Endodermal cell (in vitro differentiated cells): ENCODE results near the gene CFAP70. TPM values are rescaled to one million over a fixed set of nuclear protein-coding genes. Genes with fewer than 3 reads are reported as not detected.

Experiments
- DNase-seq: peaks from one replicate; pipeline ENCODE4 v3.0.0-alpha.2; 2017
- H3K27ac ChIP-seq: 2 replicates; pipeline ENCODE4 v1.5.1; 2013; ENCODE audit warnings: mild to moderate bottlenecking, low read depth, low read length, moderate library complexity
- H3K27me3 ChIP-seq: 2 replicates; pipeline ENCODE4 v1.6.1; 2013; ENCODE audit warnings: mild to moderate bottlenecking, low read length, moderate library complexity; ENCODE audit not compliant: insufficient read depth, control insufficient read depth, poor library complexity, severe bottlenecking
- H3K36me3 ChIP-seq: 2 replicates; pipeline ENCODE4 v1.7.0; 2013; ENCODE audit warnings: mild to moderate bottlenecking, low read length, moderate library complexity; ENCODE audit not compliant: control insufficient read depth, insufficient read depth
- H3K4me1 ChIP-seq: one replicate; pipeline ENCODE4 v1.7.0; 2013; ENCODE audit warnings: low read length; ENCODE audit not compliant: control insufficient read depth, insufficient read depth
- H3K4me3 ChIP-seq: 2 replicates; pipeline ENCODE4 v1.5.1; 2013; ENCODE audit warnings: mild to moderate bottlenecking, low read length, moderate library complexity
- H3K9ac ChIP-seq: 2 replicates; pipeline ENCODE4 v1.6.1; 2013; ENCODE audit warnings: mild to moderate bottlenecking, low read length, moderate library complexity; ENCODE audit not compliant: poor library complexity, severe bottlenecking; ENCODE audit errors: extremely low read depth
- H3K9me3 ChIP-seq: 2 replicates; pipeline ENCODE4 v1.6.1; 2013; ENCODE audit warnings: mild to moderate bottlenecking, low read length, moderate library complexity; ENCODE audit not compliant: control insufficient read depth
- H3K27ac Mint-ChIP-seq: 2 replicates; pipeline ENCODE4 v1.8.0; 2020; ENCODE audit warnings: mixed read lengths
- H3K27me3 Mint-ChIP-seq: 2 replicates; pipeline ENCODE4 v1.8.0; 2021; ENCODE audit warnings: mild to moderate bottlenecking, mixed read lengths; ENCODE audit not compliant: insufficient read depth
- H3K36me3 Mint-ChIP-seq: 2 replicates; pipeline ENCODE4 v1.8.0; 2020; ENCODE audit warnings: low read depth, mixed read lengths
- H3K4me1 Mint-ChIP-seq: 2 replicates; pipeline ENCODE4 v1.8.0; 2020; ENCODE audit warnings: mixed read lengths
- H3K4me3 Mint-ChIP-seq: 2 replicates; pipeline ENCODE4 v1.8.0; 2020; ENCODE audit warnings: mild to moderate bottlenecking, moderate library complexity, mixed read lengths
- H3K9me3 Mint-ChIP-seq: 2 replicates; pipeline ENCODE4 v1.8.0; 2020; ENCODE audit warnings: mild to moderate bottlenecking, mixed read lengths
- CTCF ChIP-seq: fragments of 200-600 bp; sonication (generic); conservative IDR thresholded peaks from 2 replicates; pipeline ENCODE4 v1.5.0; 2021; ENCODE audit warnings: antibody characterized with exemption, mild to moderate bottlenecking
- WGBS, 2 experiments: methylation state at CpG; one replicate each; pipeline versions ENCODE4 v1.1.5 to v1.1.7; 2013; ENCODE audit warnings: missing lambda C conversion rate in 2 of 2, mixed read lengths in 1 of 2; ENCODE audit not compliant: insufficient coverage in 1 of 2, insufficient read length in 1 of 2; 5-methylcytosine and 5-hydroxymethylcytosine counted together
- total RNA-seq, 2 donors: library from RNA; stranded (reverse); fragmentation: NEBNext Ultra II Directional in 1 of 2; extraction: Animal tissue kit (Norgen Biotek cat#: 25700) in 1 of 2; gene quantifications; 2 replicates in 1 of 2; 3 replicates in 1 of 2; pipeline ENCODE4 v1.2.1, GENCODE V29; 2021

CFAP70 gene
- total RNA-seq, 2 donors from 2014 or later: 0.58 to 0.77 TPM

GRCh38 chr10:73376679-73377078, 18.0 kb upstream of the CFAP70 start:
- H3K27me3 ChIP-seq: no peaks in the 10 kb centered on the region
- no peak overlapping the region for H3K9ac ChIP-seq
- H3K4me1 Mint-ChIP-seq: no peaks in the 10 kb centered on the region
- 83 to 89% methylated on average over 1 to 3 of the region's 3 CpGs for WGBS, 2 experiments
- peaks cover 71% of the 10 kb centered on the region for H3K36me3 Mint-ChIP-seq
- peaks cover 77% of the 10 kb centered on the region for H3K36me3 ChIP-seq
- no peaks in the 10 kb centered on the region for H3K9me3 Mint-ChIP-seq
- no peaks in the 10 kb centered on the region for H3K9me3 ChIP-seq
- H3K4me1 ChIP-seq: no peaks in the 10 kb centered on the region
- no peak overlapping the region for H3K4me3 Mint-ChIP-seq
- H3K27ac ChIP-seq: no peak overlapping the region
- no peak overlapping the region for H3K4me3 ChIP-seq
- H3K27ac Mint-ChIP-seq: no peak overlapping the region
- no peak for DNase-seq
- H3K27me3 Mint-ChIP-seq: no peaks in the 10 kb centered on the region
- TF ChIP-seq CTCF: no peak

- peaks cover 3% of the 10 kb centered on the region for H3K9me3 Mint-ChIP-seq
- no peaks in the 10 kb centered on the region for H3K4me1 Mint-ChIP-seq
- Histone ChIP-seq H3K36me3 (peaks cover 51% of the 10 kb centered on the region), H3K27ac (no peak overlapping the region), H3K9ac (no peak overlapping the region), H3K9me3 (peaks cover 4% of the 10 kb centered on the region), H3K4me3 (no peak overlapping the region), H3K27me3 (no peaks in the 10 kb centered on the region), H3K4me1 (no peaks in the 10 kb centered on the region)
- H3K27me3 Mint-ChIP-seq: no peaks in the 10 kb centered on the region
- peaks cover 57% of the 10 kb centered on the region for H3K36me3 Mint-ChIP-seq
- H3K27ac Mint-ChIP-seq: no peak overlapping the region
- DNase-seq: no peak
- 91 to 97% methylated on average over 4 of the region's 4 CpGs for WGBS, 2 experiments
- no peak overlapping the region for H3K4me3 Mint-ChIP-seq
- no peak for TF ChIP-seq CTCF
These were observed 9.6 kb upstream of the CFAP70 start for GRCh38 chr10:73368238-73368637.

- Mint-ChIP-seq H3K27me3 (no peaks in the 10 kb centered on the region), H3K4me3 (no peak overlapping the region), H3K27ac (no peak overlapping the region), H3K4me1 (no peaks in the 10 kb centered on the region), H3K9me3 (peaks cover 13% of the 10 kb centered on the region), H3K36me3 (peaks cover 58% of the 10 kb centered on the region)
- no peak overlapping the region for H3K9ac ChIP-seq
- H3K27ac ChIP-seq: no peak overlapping the region
- H3K36me3 ChIP-seq: peaks cover 49% of the 10 kb centered on the region
- DNase-seq: no peak
- TF ChIP-seq CTCF: no peak
- 95 to 100% methylated on average over 5 to 6 of the region's 6 CpGs for WGBS, 2 experiments
- H3K27me3 ChIP-seq: no peaks in the 10 kb centered on the region
- peaks cover 18% of the 10 kb centered on the region for H3K9me3 ChIP-seq
- H3K4me1 ChIP-seq: no peaks in the 10 kb centered on the region
- H3K4me3 ChIP-seq: no peak overlapping the region
These were observed 8.0 kb upstream of the CFAP70 start for GRCh38 chr10:73366381-73367298.
